SK-N-SH (cell line): ENCODE data around the gene KHSRP. TPM values are rescaled to one million over a fixed set of nuclear protein-coding genes. Genes with fewer than 3 reads are reported as not detected.

Source experiments
- CTCF ChIA-PET: fragments of 300-600, 350-600 bp; formaldehyde crosslinking; extraction: SDS; loops from one replicate; lab custom pipeline; 2021; lab: Yijun Ruan, JAX
- POLR2A ChIA-PET: fragments of 350-600 bp; sonication (Branson Sonifier 250); formaldehyde crosslinking; extraction: SDS; loops from one replicate; lab custom pipeline; 2020; ENCODE audit warnings: antibody characterized with exemption, inconsistent platforms; lab: Yijun Ruan, JAX
- DNase-seq: peaks from one replicate; pipeline ENCODE4 v3.0.0; 2012
- H2AFZ ChIP-seq: fragments of 200-600 bp; sonication (generic); 2 replicates; pipeline ENCODE4 v1.8.1; 2016; ENCODE audit warnings: antibody characterized with exemption, mild to moderate bottlenecking, low read depth
- H3F3A ChIP-seq: fragments of 200-600 bp; sonication (generic); replicated peaks from 2 replicates; pipeline ENCODE3; 2016; ENCODE audit warnings: antibody characterized with exemption, mild to moderate bottlenecking; ENCODE audit not compliant: insufficient read depth
- H3K27ac ChIP-seq, 2 experiments: fragments of 200-500 bp in 1 of 2; fragments of 200-600 bp in 1 of 2; sonication (Bioruptor generic) in 1 of 2; sonication (generic), shearing (Covaris generic) in 1 of 2; 2 replicates each; pipeline versions ENCODE4 v1.5.1 to v1.6.1; 2014 to 2016; ENCODE audit warnings: low read depth in 2 of 2, inconsistent platforms in 1 of 2, low read length in 1 of 2, mild to moderate bottlenecking in 1 of 2, mixed read lengths in 1 of 2
- H3K27me3 ChIP-seq: fragments of 200-600 bp; sonication (generic), shearing (Covaris generic); 2 replicates; pipeline ENCODE4 v1.6.1; 2016; ENCODE audit warnings: mixed run types; ENCODE audit not compliant: insufficient read depth
- H3K36me3 ChIP-seq, 2 experiments: fragments of 200-500 bp in 1 of 2; fragments of 200-600 bp in 1 of 2; sonication (Bioruptor generic) in 1 of 2; sonication (generic) in 1 of 2; replicated peaks in 1 of 2; 2 replicates each; pipeline versions ENCODE3 to v1.5.1; 2014 to 2016; ENCODE audit warnings: low read length in 1 of 2, mild to moderate bottlenecking in 1 of 2; ENCODE audit not compliant: insufficient read depth in 2 of 2, control insufficient read depth in 1 of 2
- H3K4me1 ChIP-seq, 2 experiments: fragments of 200-500 bp in 1 of 2; fragments of 200-600 bp in 1 of 2; sonication (Bioruptor generic) in 1 of 2; sonication (generic), shearing (Covaris generic) in 1 of 2; 2 replicates each; pipeline versions ENCODE4 v1.5.1 to v1.6.1; 2014 to 2016; ENCODE audit warnings: low read depth in 1 of 2, low read length in 1 of 2, mixed run types in 1 of 2; ENCODE audit not compliant: insufficient read depth in 2 of 2, control insufficient read depth in 1 of 2
- H3K4me2 ChIP-seq: fragments of 200-600 bp; sonication (generic), shearing (Covaris generic); 2 replicates; pipeline ENCODE4 v1.6.1; 2017; ENCODE audit warnings: mixed run types
- H3K4me3 ChIP-seq, 2 experiments: fragments of 200-500 bp in 1 of 2; fragments of 200-600 bp in 1 of 2; sonication (Bioruptor generic) in 1 of 2; sonication (generic), shearing (Covaris generic) in 1 of 2; 2 replicates each; pipeline versions ENCODE4 v1.5.1 to v1.8.1; 2014 to 2016; ENCODE audit warnings: low read depth in 2 of 2, inconsistent platforms in 1 of 2, low read length in 1 of 2, mild to moderate bottlenecking in 1 of 2, mixed read lengths in 1 of 2, moderate library complexity in 1 of 2
- H3K79me2 ChIP-seq: fragments of 200-600 bp; sonication (generic); 2 replicates; pipeline ENCODE4 v1.8.1; 2017; ENCODE audit warnings: mild to moderate bottlenecking; ENCODE audit not compliant: insufficient read depth
- H3K9ac ChIP-seq: fragments of 200-600 bp; sonication (generic); 2 replicates; pipeline ENCODE4 v1.6.1; 2017; ENCODE audit warnings: mixed run types
- H3K9me2 ChIP-seq: fragments of 200-600 bp; sonication (generic); 2 replicates; pipeline ENCODE4 v1.6.1; 2017; ENCODE audit warnings: mixed run types
- H3K9me3 ChIP-seq: fragments of 200-600 bp; sonication (generic); 2 replicates; pipeline ENCODE4 v1.6.1; 2017; ENCODE audit warnings: mixed run types, mild to moderate bottlenecking, moderate library complexity
- H4K20me1 ChIP-seq: fragments of 200-600 bp; sonication (generic); 2 replicates; pipeline ENCODE4 v1.6.1; 2017; ENCODE audit warnings: mild to moderate bottlenecking, mixed run types; ENCODE audit not compliant: insufficient read depth
- CHD2 ChIP-seq: fragments of 150-350 bp; IDR thresholded peaks from 2 replicates; pipeline ENCODE4 v1.6.1; 2018; ENCODE audit warnings: low read length; ENCODE audit not compliant: partially characterized antibody
- CTCF ChIP-seq: fragments of 200-600 bp; sonication (generic); IDR thresholded peaks from 2 replicates; pipeline ENCODE4 v1.6.1; 2017; ENCODE audit warnings: antibody characterized with exemption, mild to moderate bottlenecking, moderate library complexity
- ELF1 ChIP-seq: IDR thresholded peaks from 2 replicates; pipeline ENCODE4 v1.4.0; 2012
- FOSL2 ChIP-seq: IDR thresholded peaks from 2 replicates; pipeline ENCODE4 v1.4.0; 2012; ENCODE audit warnings: low read depth, mild to moderate bottlenecking, moderate library complexity, borderline replicate concordance
- FOXJ3 ChIP-seq: sonication (generic); formaldehyde crosslinking; IDR thresholded peaks from 2 replicates; pipeline ENCODE4 v1.5.1; 2020; ENCODE audit warnings: mild to moderate bottlenecking, missing genetic modification reagents
- MEF2A ChIP-seq: IDR thresholded peaks from 2 replicates; pipeline ENCODE4 v1.4.0; 2012; ENCODE audit warnings: low read depth, borderline replicate concordance
- RAD21 ChIP-seq: IDR thresholded peaks from 2 replicates; pipeline ENCODE4 v1.6.1; 2012; ENCODE audit warnings: mild to moderate bottlenecking, low read length
- RFX5 ChIP-seq: IDR thresholded peaks from 2 replicates; pipeline ENCODE4 v1.6.1; 2012; ENCODE audit warnings: mild to moderate bottlenecking, improper control_type of control experiment, low read length
- RXRA ChIP-seq: IDR thresholded peaks from 2 replicates; pipeline ENCODE4 v1.4.0; 2012; ENCODE audit warnings: low read depth, mild to moderate bottlenecking, borderline replicate concordance
- SMC3 ChIP-seq: IDR thresholded peaks from 2 replicates; pipeline ENCODE4 v1.6.1; 2012; ENCODE audit warnings: low read depth, low read length, improper control_type of control experiment
- TAF1 ChIP-seq: IDR thresholded peaks from 2 replicates; pipeline ENCODE4 v1.6.1; 2012; ENCODE audit warnings: low read depth, mild to moderate bottlenecking, low read length, moderate library complexity, borderline replicate concordance
- TCF12 ChIP-seq: IDR thresholded peaks from 2 replicates; pipeline ENCODE4 v1.4.0; 2012
- TEAD4 ChIP-seq: IDR thresholded peaks from 2 replicates; pipeline ENCODE4 v1.4.0; 2012; ENCODE audit warnings: mild to moderate bottlenecking, borderline replicate concordance; ENCODE audit not compliant: insufficient read depth
- USF1 ChIP-seq: IDR thresholded peaks from 2 replicates; pipeline ENCODE4 v1.4.0; 2012; ENCODE audit warnings: low read depth, borderline replicate concordance
- USF2 ChIP-seq: fragments of 150-350 bp; IDR thresholded peaks from 2 replicates; pipeline ENCODE4 v1.6.1; 2017; ENCODE audit warnings: antibody characterized with exemption, low read length, low read depth, borderline replicate concordance
- YY1 ChIP-seq: IDR thresholded peaks from 2 replicates; pipeline ENCODE4 v1.4.0; 2012; ENCODE audit warnings: low read depth, mild to moderate bottlenecking
- ZBTB33 ChIP-seq: IDR thresholded peaks from 2 replicates; pipeline ENCODE4 v1.4.0; 2012; ENCODE audit warnings: low read depth, borderline replicate concordance
- WGBS: methylation state at CpG from one replicate; pipeline ENCODE4 v1.1.6; 2017; ENCODE audit warnings: low lambda C conversion rate; 5-methylcytosine and 5-hydroxymethylcytosine counted together
- polyA plus RNA-seq, 3 experiments: library from polyadenylated mRNA; depleted of rRNA; stranded (reverse); fragments of >200 nt; gene quantifications; 2 replicates each; pipeline ENCODE4 v1.2.3, GENCODE V29; 2012
- small RNA-seq, 7 experiments: library from RNA; depleted of rRNA; stranded (forward); fragments of <200 nt; gene quantifications; one replicate each; pipeline ENCODE3, GENCODE V24; 2012

Gene KHSRP
- polyA plus RNA-seq, 1 of the 3 experiments (the other 2 are of a cell fraction) = 96.8 TPM

GRCh38 chr19:6364353-6364752 lies 60.3 kb downstream of the KHSRP start:
- CTCF ChIA-PET = interaction anchor here (1.0 to 1.6 kb wide), 3 partner anchors 8 to 90 kb away, joined by 3 to 4 read pairs (median 4); partner anchors contain the start of gene ALKBH7
- Histone ChIP-seq H3K27me3 (no peaks in the 10 kb centered on the region), H4K20me1 (no peaks in the 10 kb centered on the region), H3K4me1 (peaks cover 4 to 8% of the 10 kb centered on the region in 2 experiments; a peak in 1 of 4 replicates), H3K9ac (no peak overlapping the region), H3K9me2 (no peaks in the 10 kb centered on the region), H2AFZ (no peak overlapping the region), H3K79me2 (peaks cover 26% of the 10 kb centered on the region), H3K4me3 (no peak overlapping the region), H3F3A (no peaks in the 10 kb centered on the region), H3K36me3 (peaks cover 15 to 31% of the 10 kb centered on the region in 2 experiments), H3K27ac (no peak overlapping the region), H3K9me3 (no peaks in the 10 kb centered on the region), H3K4me2 (no peak overlapping the region)
- no peak for TF ChIP-seq FOSL2
- no peak for TF ChIP-seq MEF2A
- TF ChIP-seq TCF12 = no peak
- no peak for TF ChIP-seq RAD21
- TF ChIP-seq ZBTB33 = no peak
- no peak for TF ChIP-seq USF1
- no peak for TF ChIP-seq SMC3
- TF ChIP-seq CTCF = no peak
- no peak for TF ChIP-seq YY1
- TF ChIP-seq TAF1 = no peak
- no peak for TF ChIP-seq RXRA
- TF ChIP-seq CHD2 = no peak
- TF ChIP-seq ELF1 = no peak
- TF ChIP-seq TEAD4 = no peak
- no peak for TF ChIP-seq FOXJ3 (CRISPR knock-in tag)
- no peak for TF ChIP-seq USF2
- TF ChIP-seq RFX5 = no peak
- POLR2A ChIA-PET = no interaction called here
- no peak for DNase-seq
- 97% methylated on average over 14 of the region's 21 CpGs for WGBS

Small RNA genes lying within 50 kb of the gene (small RNA-seq; reads per million reads assigned to genes)
- 0 reads per million in 7 experiments for gene MIR6790
- 0 to 0.43 (median 0) reads per million in 7 experiments for gene MIR6885

Other genes starting within 250 kb of the KHSRP start
- 12.7 and 19.0 TPM in 2 replicates for gene MLLT1, start 144.8 kb downstream of the KHSRP start, polyA plus RNA-seq (2012; rRNA removed)
- gene ACER1, start 91.2 kb downstream of the KHSRP start, polyA plus RNA-seq (2012; rRNA removed) = not detected in 2 replicates
- gene CLPP, start 63.3 kb downstream of the KHSRP start, polyA plus RNA-seq (2012; rRNA removed) = 89.7 and 136 TPM in 2 replicates
- 37.2 and 46.0 TPM in 2 replicates for gene ALKBH7, start 52.0 kb downstream of the KHSRP start, polyA plus RNA-seq (2012; rRNA removed)
- gene PSPN, start 48.9 kb downstream of the KHSRP start, polyA plus RNA-seq (2012; rRNA removed) = 0.41 and 0.59 TPM in 2 replicates
- gene GTF2F1, start 31.6 kb downstream of the KHSRP start, polyA plus RNA-seq (2012; rRNA removed) = 80.1 and 104 TPM in 2 replicates
- gene SLC25A41, start 9.0 kb upstream of the KHSRP start, polyA plus RNA-seq (2012; rRNA removed) = 0.06 and 0.12 TPM in 2 replicates
- 9.4 and 10.9 TPM in 2 replicates for gene SLC25A23, start 35.0 kb upstream of the KHSRP start, polyA plus RNA-seq (2012; rRNA removed)
- not detected in 2 replicates for gene CRB3, start 39.5 kb upstream of the KHSRP start, polyA plus RNA-seq (2012; rRNA removed)
- 0.05 and 0.11 TPM in 2 replicates for gene DENND1C, start 57.0 kb upstream of the KHSRP start, polyA plus RNA-seq (2012; rRNA removed)
- 2.3 and 4.5 TPM in 2 replicates for gene TUBB4A, start 77.5 kb upstream of the KHSRP start, polyA plus RNA-seq (2012; rRNA removed)
- 9.9 and 10.7 TPM in 2 replicates for gene TNFSF9, start 106.2 kb upstream of the KHSRP start, polyA plus RNA-seq (2012; rRNA removed)
- gene CD70, start 166.3 kb upstream of the KHSRP start, polyA plus RNA-seq (2012; rRNA removed) = 117 and 142 TPM in 2 replicates
- not detected in 2 replicates for gene TNFSF14, start 245.3 kb upstream of the KHSRP start, polyA plus RNA-seq (2012; rRNA removed)